OCI-LY3 (cell line): ENCODE data around the gene KCNH5.

Source experiments
- CTCF ChIP-seq: fragments of 200-600, 300-600 bp; sonication (generic); IDR thresholded peaks from 2 replicates; pipeline ENCODE4 v1.5.1; 2014; ENCODE audit warnings: antibody characterized with exemption, low read length, low read depth
- EZH2phosphoT487 ChIP-seq: fragments of 200-600 bp; shearing (Covaris generic); IDR thresholded peaks from 2 replicates; pipeline ENCODE4 v1.6.1; 2018; ENCODE audit warnings: antibody characterized with exemption, mixed run types, low read depth

GRCh38 chr14:63030113-63030512 is 15.1 kb downstream of the KCNH5 start:
- no peak for TF ChIP-seq CTCF
- TF ChIP-seq EZH2phosphoT487, result no peak
